ENCODE results near the gene ANKLE1.

GRCh38 chr19:17332360-17332676 lies 50.6 kb downstream of the ANKLE1 start:
- TF ChIP-seq POLR2AphosphoS5 (IDR thresholded peaks at IDR 0.05) (no peak), CTCF (IDR thresholded peaks at IDR 0.05) (no peak)
